ENCODE measurements around the gene RAB6C. TPM values are rescaled to one million over a fixed set of nuclear protein-coding genes. Genes with fewer than 3 reads are reported as not detected.

RAB6C gene
- total and polyA plus RNA-seq, 2 of the 8 experiments (the other 6 are each of a cell fraction or from before 2014, with no cell fraction given), result 0.03 to 0.09 TPM

Other genes with a start within 250 kb of the RAB6C start
- 0.15 and 0.24 TPM in 2 replicates for gene POTEF, start 149.6 kb downstream of the RAB6C start, total RNA-seq (2021; fragmentation: NEBNext Ultra II Directional; extraction: Animal tissue kit (Norgen Biotek cat#: 25700))
- gene POTEF, start 149.6 kb downstream of the RAB6C start, polyA plus RNA-seq (2011; rRNA removed), result 0.36 and 0.60 TPM in 2 replicates
- gene CCDC74B, start 165.4 kb downstream of the RAB6C start, total RNA-seq (2021; fragmentation: NEBNext Ultra II Directional; extraction: Animal tissue kit (Norgen Biotek cat#: 25700)), result 4.3 and 6.7 TPM in 2 replicates
- 6.4 and 8.1 TPM in 2 replicates for gene CCDC74B, start 165.4 kb downstream of the RAB6C start, polyA plus RNA-seq (2011; rRNA removed)
- 96.3 and 102 TPM in 2 replicates for gene SMPD4, start 201.9 kb downstream of the RAB6C start, total RNA-seq (2021; fragmentation: NEBNext Ultra II Directional; extraction: Animal tissue kit (Norgen Biotek cat#: 25700))
- 106 and 155 TPM in 2 replicates for gene SMPD4, start 201.9 kb downstream of the RAB6C start, polyA plus RNA-seq (2011; rRNA removed)
- gene MZT2B, start 202.6 kb downstream of the RAB6C start, total RNA-seq (2021; fragmentation: NEBNext Ultra II Directional; extraction: Animal tissue kit (Norgen Biotek cat#: 25700)), result 151 and 167 TPM in 2 replicates
- gene MZT2B, start 202.6 kb downstream of the RAB6C start, polyA plus RNA-seq (2011; rRNA removed), result 90.3 and 138 TPM in 2 replicates
- not detected in 2 replicates for gene TUBA3E, start 218.8 kb downstream of the RAB6C start, total RNA-seq (2021; fragmentation: NEBNext Ultra II Directional; extraction: Animal tissue kit (Norgen Biotek cat#: 25700))
- not detected in 2 replicates for gene TUBA3E, start 218.8 kb downstream of the RAB6C start, polyA plus RNA-seq (2011; rRNA removed)